ENCODE measurements around the gene AATF. TPM values are rescaled to one million over a fixed set of nuclear protein-coding genes. Genes with fewer than 3 reads are reported as not detected.

Gene AATF
- total and polyA plus RNA-seq, 2 of the 8 experiments (the other 6 are each of a cell fraction or from before 2014, with no cell fraction given): 20.1 to 62.8 TPM

DNA sequence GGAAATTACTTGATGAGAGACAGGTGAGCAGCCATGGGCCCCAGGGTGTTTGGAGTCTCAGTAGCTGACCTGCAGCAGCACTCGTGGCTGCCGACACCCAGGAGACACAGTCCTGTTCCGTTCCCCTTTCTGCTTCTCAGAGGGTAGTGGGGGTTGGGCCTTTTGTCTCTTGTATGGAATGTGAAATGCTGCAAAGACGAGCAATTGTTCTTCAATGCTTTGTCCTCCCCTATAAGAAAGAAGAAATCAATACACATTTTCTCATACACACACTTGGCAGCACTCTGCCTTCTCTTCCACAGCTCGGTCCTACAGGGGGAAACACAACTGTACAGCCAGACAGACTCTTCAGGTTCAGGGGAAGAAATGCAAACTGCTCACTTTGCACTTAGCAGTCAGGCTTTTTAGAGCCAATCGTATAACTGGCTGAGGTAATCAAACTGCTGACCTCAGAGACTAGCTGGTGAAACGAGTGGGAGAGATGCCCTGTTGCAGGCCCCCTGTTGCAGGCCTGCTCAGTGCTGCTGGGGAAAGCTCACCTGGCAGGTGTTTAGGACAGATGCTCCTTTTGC, 96.7 kb downstream of the AATF start:
- Histone ChIP-seq H2BK5ac (ENCODE audit: low read depth, low read length) (no peak overlapping the region), H3K79me1 (ENCODE audit: low read depth, low read length) (no peaks in the 10 kb centered on the region), H2BK15ac (ENCODE audit: low read length) (no peak overlapping the region), H2AK5ac (ENCODE audit: low read depth, low read length) (no peak overlapping the region), H3K36me3 (ENCODE audit: control insufficient read depth in 2 of 4, insufficient read depth in 4 of 4, low read length in 3 of 4) (no peaks in the 10 kb centered on the region; a peak in 1 of 8 replicates), H2AFZ (ENCODE audit: low read length) (no peak overlapping the region), H4K20me1 (replicated peaks in 1 of 2; ENCODE audit: control insufficient read depth in 1 of 2, insufficient read depth in 2 of 2, low read length in 2 of 2) (peaks cover 0 to 2% of the 10 kb centered on the region in 2 experiments), H3K79me2 (ENCODE audit: control insufficient read depth in 1 of 2, insufficient read depth in 2 of 2, low read length in 2 of 2) (no peaks in the 10 kb centered on the region), H3K18ac (ENCODE audit: extremely low read depth, low read length) (no peak overlapping the region), H3K9ac (replicated peaks in 1 of 4; ENCODE audit: extremely low read depth in 1 of 4, low read depth in 3 of 4, low read length in 3 of 4) (no peak overlapping the region), H3K4ac (replicated peaks; ENCODE audit: insufficient read length, low read depth, low read length) (no peak overlapping the region), H3K14ac (ENCODE audit: insufficient read length) (no peak overlapping the region), H4K8ac (ENCODE audit: extremely low read depth, insufficient read depth, low read length) (no peak overlapping the region), H3K9me3 (ENCODE audit: insufficient read depth in 2 of 2, low read depth in 1 of 2, low read length in 1 of 2) (no peaks in the 10 kb centered on the region), H3K4me1 (replicated peaks in 1 of 4; ENCODE audit: control insufficient read depth in 3 of 4, insufficient read depth in 4 of 4, low read length in 3 of 4) (peaks cover 6 to 24% (median 12%) of the 10 kb centered on the region in 4 experiments), H3K27me3 (replicated peaks in 1 of 4; ENCODE audit: control insufficient read depth in 3 of 4, extremely low read depth in 1 of 4, insufficient read depth in 3 of 4, low read length in 3 of 4) (no peaks in the 10 kb centered on the region), H3K4me3 (ENCODE audit: extremely low read depth in 1 of 4, insufficient read depth in 2 of 4, low read depth in 3 of 4, low read length in 4 of 4) (no peak overlapping the region), H3K4me2 (ENCODE audit: insufficient read depth in 1 of 2, low read depth in 2 of 2, low read length in 2 of 2) (peak overlapping the region; percentile 25 to 31; a peak in 3 of 4 replicates), H4K5ac (ENCODE audit: insufficient read length, low read depth, low read length) (no peak overlapping the region), H3K27ac (ENCODE audit: low read depth, low read length) (no peak overlapping the region), H3K23ac (ENCODE audit: insufficient read length) (no peak overlapping the region), H4K91ac (replicated peaks; ENCODE audit: insufficient read length, low read length) (no peak overlapping the region), H3K23me2 (ENCODE audit: low read depth, low read length) (no peaks in the 10 kb centered on the region), H3K56ac (replicated peaks; ENCODE audit: insufficient read length, low read depth, low read length) (no peak overlapping the region), H2BK20ac (ENCODE audit: low read length) (no peak overlapping the region), H2BK12ac (ENCODE audit: low read depth, low read length) (no peak overlapping the region), H2BK120ac (replicated peaks; ENCODE audit: low read depth, low read length) (no peak overlapping the region)
- no peak for FAIRE-seq
- ChIA-PET POLR2A (ENCODE audit: partially characterized antibody) (interaction anchor here (1.0 kb wide), 1 partner anchor 9 kb away, joined by 3 read pairs; no protein-coding TSS in a partner anchor), CTCF (ENCODE audit: partially characterized antibody) (interaction anchor here (0.6 to 4.5 kb wide), 10 partner anchors 11 to 422 kb away, joined by 3 to 45 read pairs (median 6); no protein-coding TSS in a partner anchor)
- DNase-seq (ENCODE audit: low read depth in 1 of 2, low spot score in 2 of 2): peak in 1 of 2 experiments; percentile 45
- WGBS, 2 experiments (ENCODE audit: extremely low coverage in 1 of 2, insufficient coverage in 1 of 2, insufficient read length in 1 of 2, insufficient replicate concordance in 2 of 2, low coverage in 1 of 2, low lambda C conversion rate in 2 of 2, missing lambda C conversion rate in 1 of 2): 66% methylated on average over 7 of the region's 7 CpGs; no CpG with 5 or more reads in 1 of the 2 experiments
- TF ChIP-seq ASH2L (IDR thresholded peaks at IDR 0.05; ENCODE audit: low read length): peak; percentile 29
- TF ChIP-seq SRF (IDR thresholded peaks at IDR 0.05; ENCODE audit: low read depth, low read length): no peak

All from H1 (cell line).